KOPT-K1 (cell line): ENCODE results near the gene CCDC27.

Experiments used
- H3K27ac ChIP-seq: fragments of 200-600 bp; sonication (generic); 2 replicates; pipeline ENCODE4 v1.5.1; 2016; ENCODE audit warnings: antibody characterized with exemption, mild to moderate bottlenecking, low read depth, low read length; ENCODE audit not compliant: poor library complexity, severe bottlenecking
- H3K36me3 ChIP-seq: fragments of 200-600 bp; sonication (generic); 2 replicates; pipeline ENCODE4 v1.5.1; 2017; ENCODE audit warnings: antibody characterized with exemption, mild to moderate bottlenecking, low read length, moderate library complexity; ENCODE audit not compliant: insufficient read depth
- H3K9me3 ChIP-seq: fragments of 200-600 bp; sonication (generic); 2 replicates; pipeline ENCODE4 v1.5.1; 2017; ENCODE audit warnings: antibody characterized with exemption, low read length, mild to moderate bottlenecking; ENCODE audit not compliant: insufficient read depth, poor library complexity, severe bottlenecking

The CCDC27 gene

GRCh38 chr1:3816331-3817137 is 64.3 kb downstream of the CCDC27 start:
- Histone ChIP-seq H3K9me3 (no peaks in the 10 kb centered on the region), H3K36me3 (peaks cover 53% of the 10 kb centered on the region; the same call in 1 of the 2 replicates), H3K27ac (no peak overlapping the region)

GRCh38 chr1:3817138-3817740 is 65.0 kb downstream of the CCDC27 start:
- H3K27ac ChIP-seq = no peak overlapping the region
- no peaks in the 10 kb centered on the region for H3K9me3 ChIP-seq
- peaks cover 60% of the 10 kb centered on the region; the same call in 1 of the 2 replicates for H3K36me3 ChIP-seq

GRCh38 chr1:3817821-3818597 is 65.8 kb downstream of the CCDC27 start:
- Histone ChIP-seq H3K36me3 (peaks cover 68% of the 10 kb centered on the region), H3K9me3 (no peaks in the 10 kb centered on the region), H3K27ac (no peak overlapping the region)

- Histone ChIP-seq H3K36me3 (peaks cover 77% of the 10 kb centered on the region), H3K9me3 (no peaks in the 10 kb centered on the region), H3K27ac (no peak overlapping the region)
Measured at GRCh38 chr1:3819771-3820200, 67.5 kb downstream of the CCDC27 start.

- H3K36me3 ChIP-seq = peaks cover 77% of the 10 kb centered on the region
- H3K9me3 ChIP-seq = no peaks in the 10 kb centered on the region
Measured at GRCh38 chr1:3820316-3820715, 68.1 kb downstream of the CCDC27 start.

GRCh38 chr1:3821004-3821403 is 68.8 kb downstream of the CCDC27 start:
- Histone ChIP-seq H3K27ac (no peak overlapping the region), H3K9me3 (no peaks in the 10 kb centered on the region), H3K36me3 (peaks cover 77% of the 10 kb centered on the region)

More at GRCh38 chr1:3820316-3820715, 68.1 kb downstream of the CCDC27 start:
- H3K27ac ChIP-seq = no peak overlapping the region
